ENCODE data around the gene C11orf54.
"Not testable (repeated sequence)": the region's sequence is repeated elsewhere in the genome, so short reads cannot be mapped to it uniquely, and the experiment has no call there.

Gene C11orf54

DNA sequence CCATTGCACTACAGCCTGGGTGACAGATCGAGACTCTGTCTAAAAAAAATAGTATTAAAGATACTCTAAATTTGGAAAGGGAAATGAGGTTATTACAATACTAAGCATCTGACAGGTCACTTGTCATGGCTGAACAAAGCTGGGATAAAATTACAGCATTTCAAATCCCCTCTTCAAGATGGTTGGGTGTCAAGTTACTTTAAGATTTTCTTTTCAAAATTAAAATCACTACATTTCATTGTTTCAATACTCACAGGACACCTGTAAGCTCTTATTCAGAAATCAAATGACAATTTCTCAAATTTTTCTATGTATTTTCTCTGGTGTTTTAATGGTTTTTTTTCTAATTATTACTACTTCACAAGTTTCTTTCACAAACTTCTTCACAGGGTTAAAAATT, 5.8 kb upstream of the C11orf54 start:
- no peak for DNase-seq

DNA sequence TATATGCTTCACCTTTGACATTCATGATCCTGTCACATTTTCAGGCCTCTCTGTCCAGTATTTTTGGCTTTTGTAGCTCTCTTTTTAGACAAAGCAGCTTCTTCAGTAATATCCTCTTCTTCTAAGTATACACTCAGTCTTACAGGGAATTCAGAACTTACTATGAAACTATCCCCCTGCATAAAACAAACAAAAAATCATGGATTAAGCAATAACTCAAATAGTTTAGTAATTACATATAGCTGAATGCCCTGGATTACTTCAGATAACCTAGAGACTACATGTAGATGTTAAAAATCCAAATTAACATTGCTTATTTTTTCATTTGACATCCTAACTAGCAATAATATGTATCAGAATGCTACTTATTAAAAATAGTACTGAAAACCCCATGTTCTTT, 5.3 kb upstream of the C11orf54 start:
- no peak for DNase-seq

DNA sequence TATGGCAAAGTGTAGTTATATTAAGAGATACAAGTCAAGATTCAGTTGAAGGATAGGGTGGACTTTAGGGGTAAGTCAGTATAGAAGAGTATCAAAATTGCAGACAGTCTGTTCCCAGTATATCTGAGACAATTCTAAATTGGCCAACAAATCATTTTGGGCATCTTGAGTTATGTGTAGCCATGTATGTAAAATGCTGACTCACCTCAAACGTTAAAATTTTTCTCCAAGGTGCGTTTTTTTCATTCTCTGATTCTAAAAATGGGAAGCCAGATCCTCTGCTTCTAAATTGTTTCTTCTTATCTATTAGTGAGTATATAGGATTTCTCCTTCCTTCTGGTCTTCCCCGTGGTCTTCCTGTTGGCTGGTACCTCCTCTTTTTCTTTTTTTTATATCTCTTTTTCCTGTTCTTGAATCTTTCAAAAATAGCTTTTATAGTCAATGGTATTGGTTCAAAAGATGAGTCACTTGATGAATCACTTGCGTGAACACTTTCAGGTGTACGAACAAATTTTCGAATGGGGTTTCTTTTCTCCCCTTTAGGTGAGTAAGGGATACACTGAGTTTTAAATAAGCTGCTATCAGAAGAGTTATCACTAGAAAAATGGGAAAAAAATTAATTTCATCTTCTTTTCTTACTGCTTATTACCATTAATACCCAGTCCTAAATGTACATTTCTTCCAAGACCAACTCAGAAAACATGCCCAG, 3.4 kb upstream of the C11orf54 start:
- no peak for DNase-seq

DNA sequence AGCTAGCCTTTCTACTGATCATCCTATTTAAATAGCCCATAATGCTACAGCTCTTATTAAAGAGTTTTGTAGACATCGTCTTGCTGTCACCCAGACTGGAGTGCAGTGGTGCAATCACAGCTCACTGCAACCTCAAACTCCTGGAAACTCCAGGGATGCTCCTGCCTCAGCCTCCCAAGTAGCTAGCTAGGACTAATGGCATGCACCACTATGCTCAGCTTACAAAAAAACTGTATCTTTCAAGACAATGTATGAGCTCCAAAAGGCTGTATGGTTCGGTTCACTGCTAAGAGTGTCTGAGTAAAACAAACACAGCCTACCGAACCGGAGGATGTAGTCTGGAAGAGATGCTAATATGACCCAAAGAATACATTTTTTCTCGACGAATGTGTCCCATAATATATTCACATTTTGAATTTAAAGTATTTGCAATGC, 2.8 kb upstream of the C11orf54 start:
- no peak for DNase-seq

DNA sequence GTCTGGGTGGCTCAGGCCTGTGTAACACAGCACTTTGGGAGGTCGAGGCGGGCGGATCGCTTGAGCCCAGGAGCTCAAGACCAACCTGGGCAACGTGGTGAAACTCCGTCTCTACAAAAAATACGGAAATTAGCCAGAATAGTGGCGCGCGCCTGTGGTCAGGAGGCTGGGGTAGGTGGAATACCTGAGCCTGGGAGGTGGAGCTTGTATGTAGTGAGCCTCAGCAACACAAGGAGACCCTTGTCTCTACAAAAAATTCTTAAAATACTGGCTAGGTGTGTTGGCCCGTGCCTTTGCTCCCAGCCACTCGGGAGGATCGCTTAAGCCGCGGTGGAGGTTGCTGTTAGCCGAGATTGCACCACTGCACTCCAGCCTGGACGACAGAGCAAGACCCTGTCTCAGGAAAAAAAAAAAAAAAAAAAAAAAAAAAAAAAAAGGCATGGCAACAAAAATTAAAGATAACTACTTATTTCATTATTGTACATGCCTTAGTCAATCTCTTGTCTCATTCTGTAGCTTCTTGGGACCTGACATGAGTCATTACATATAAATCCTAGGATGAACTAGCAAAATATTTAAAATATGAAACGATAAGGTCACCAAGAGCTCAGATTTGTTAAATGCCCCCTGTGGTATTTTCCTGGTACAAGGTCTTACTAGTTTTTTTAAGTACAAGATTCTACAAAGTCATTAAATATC, 1.3 kb upstream of the C11orf54 start:
- no peak for DNase-seq

DNA sequence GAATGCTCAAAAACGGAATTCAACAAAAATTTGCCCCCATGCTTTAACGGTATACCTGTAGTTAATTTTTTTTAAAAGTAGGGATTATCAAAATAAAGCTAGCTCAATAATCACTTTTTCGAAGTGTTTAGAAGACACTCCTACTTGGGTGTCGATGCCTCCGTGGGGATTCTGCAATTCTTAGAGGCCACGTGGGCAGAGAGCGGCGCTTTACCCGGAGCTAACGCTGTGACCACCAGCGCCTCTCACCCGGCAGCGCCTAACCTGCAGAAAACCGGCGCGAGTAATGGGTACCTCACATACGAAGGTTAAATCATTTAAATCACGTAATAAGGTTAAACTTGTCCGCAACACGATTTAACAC, 760 bp upstream of the C11orf54 start:
- peak; percentile 36 for DNase-seq

DNA sequence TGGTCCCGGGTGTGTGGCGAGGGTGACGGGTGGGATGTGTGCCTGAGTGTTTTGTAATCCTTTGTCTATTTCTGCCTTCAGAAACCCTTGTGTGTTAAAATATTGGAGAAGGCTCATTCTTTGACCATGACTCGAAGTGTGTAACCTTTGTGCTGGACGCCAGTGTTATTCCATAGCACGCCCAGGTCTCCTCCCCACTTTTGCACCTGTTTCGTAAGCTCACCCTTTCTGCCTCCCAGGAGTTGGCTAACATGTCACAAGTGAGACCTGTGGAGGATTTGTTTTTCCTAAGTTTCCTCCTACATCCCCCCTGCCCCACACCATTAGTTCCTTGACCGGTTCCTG, 382 bp downstream of the C11orf54 start:
- no peak for DNase-seq

DNA sequence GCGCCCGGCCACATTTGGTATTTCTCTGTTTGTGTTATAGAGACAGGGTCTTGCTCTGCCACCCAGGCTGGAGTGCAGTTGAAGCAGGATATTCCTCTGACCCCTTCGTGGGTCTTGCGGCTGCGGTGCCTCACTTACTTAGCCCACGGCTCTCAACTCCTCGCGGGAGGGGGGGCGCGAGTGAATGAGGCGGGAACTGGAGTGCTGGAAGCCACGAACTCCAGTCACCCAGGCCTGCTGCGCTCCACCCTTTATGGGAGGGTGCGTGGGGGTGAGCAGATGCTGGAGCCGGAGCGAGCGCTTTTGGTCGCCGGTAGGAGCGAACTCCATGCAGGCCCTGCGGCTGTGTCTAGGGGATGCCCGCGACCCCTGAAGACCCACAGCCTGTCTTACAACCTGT, 1.8 kb downstream of the C11orf54 start:
- DNase-seq: no peak

DNA sequence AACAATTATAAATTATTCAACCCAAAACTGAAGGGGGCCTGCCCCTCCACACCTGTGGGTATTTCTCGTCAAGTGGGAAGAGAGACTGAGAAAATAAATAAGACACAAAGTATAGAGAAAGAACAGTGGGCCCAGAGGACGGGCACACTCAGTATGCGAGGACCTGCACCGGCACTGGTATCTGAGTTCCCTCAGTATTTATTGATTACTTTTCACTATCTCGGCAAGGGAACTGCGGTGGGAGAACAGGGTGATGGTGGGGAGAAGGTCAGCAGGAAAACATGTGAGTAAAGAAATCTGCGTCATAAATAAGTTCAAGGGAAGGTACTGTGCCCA, 3.2 kb downstream of the C11orf54 start:
- DNase-seq: no peak

DNA sequence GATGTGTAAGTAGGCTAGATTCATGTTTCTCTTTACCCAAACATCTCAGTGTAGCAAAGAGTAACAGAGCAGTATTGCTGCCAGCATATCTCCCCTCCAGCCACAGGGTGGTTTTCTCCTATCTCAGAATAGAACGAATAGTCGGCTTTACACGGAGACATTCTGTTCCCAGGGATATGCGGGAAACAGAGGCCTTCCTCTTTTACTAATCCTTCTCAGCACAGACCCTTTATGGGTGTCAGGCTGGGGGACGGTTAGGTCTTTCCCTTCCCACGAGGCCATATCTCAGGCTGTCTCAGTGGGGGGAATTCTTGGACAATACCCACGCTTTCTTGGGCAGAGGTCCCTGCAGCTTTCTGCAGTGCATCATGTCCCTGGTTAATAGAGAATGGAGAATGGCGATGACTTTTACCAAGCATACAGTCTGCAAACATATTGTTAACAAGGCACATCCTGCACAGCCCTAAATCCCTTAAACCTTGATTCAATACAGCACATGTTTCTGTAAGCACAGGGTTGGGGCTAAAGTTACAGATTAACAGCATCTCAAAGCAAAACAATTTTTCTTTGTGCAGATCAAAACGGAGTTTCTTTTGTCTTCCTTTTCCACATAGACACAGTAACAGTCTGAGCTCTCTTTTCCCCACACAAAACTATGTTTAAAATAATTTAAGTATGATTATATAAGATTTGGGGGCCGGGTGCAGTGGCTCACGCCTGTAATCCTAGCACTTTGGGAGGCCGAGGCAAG, 3.7 kb downstream of the C11orf54 start:
- peak; percentile 59 for DNase-seq

DNA sequence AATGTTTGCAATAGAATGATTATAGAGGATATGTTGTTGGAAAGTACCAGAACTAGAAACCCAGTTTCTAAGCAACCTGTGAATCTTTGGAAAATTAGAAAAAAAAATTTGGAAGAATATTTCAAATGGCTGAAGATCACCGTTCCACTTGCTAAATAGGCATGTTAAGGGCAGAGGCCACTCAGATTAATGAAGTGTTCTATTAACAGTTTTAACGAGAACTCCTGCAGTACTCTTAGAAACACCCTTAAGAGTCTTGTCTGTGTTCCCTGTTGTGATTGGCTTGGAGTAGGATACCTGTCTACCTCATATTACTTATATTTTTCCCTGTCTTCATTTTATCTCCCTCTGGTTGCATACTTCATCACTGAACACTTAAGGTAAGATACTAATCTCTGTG, 4.6 kb downstream of the C11orf54 start:
- no peak for DNase-seq

DNA sequence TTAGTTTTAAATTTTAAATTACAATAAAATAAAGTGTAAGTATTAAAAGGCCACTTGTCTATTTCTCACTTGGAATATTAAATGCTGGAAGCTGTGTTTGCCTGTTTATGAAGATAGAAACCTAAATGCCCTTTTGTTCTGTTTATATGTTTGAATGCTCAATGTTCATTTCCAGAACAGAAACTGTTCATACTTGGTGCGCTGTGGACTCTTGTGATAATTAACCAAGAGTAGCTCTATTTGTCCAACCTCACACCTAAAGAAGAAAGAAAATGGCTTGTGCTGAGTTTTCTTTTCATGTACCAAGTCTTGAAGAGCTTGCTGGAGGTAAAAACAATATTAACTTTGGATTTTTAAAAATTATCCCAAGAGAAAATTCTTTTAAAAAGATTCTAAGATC, 5.7 kb downstream of the C11orf54 start:
- no peak for DNase-seq

DNA sequence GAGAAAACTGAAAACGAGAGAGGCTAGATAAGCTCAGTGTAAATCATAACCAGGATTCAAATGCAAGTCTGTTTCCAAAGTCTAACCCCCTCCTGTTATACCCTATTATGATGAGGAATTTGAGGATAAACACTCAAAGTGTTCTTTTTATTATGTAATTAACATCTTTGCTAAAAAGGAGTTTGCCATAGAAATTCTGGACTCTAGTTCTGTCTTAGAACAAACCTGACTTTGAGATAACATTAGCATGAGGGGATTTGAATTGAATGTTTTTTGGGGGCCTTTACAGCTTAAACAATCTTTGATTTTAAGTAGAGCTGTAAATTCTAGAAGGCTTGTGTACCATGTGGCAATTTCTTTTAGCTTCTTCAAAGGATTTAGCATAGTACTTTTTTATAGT, 9.5 kb downstream of the C11orf54 start:
- DNase-seq: no peak

DNA sequence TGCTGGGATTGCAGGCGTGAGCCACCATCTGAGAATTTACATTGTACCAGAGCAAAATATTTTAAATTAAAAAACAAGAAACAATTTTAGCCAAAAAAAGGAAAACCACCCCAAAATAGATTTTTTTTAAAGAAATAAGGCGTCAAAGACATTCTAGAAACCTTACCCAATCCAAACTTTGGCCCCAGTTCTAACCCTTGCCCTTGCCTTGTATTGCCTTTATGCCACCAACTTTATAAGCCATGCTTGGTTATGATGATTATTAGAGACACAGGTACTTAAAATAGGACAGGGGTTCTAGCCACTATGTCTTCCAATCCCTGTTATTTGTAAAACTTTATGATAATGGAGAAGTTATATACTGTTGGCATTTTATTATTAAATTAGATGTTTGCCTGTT, 11.8 kb downstream of the C11orf54 start:
- DNase-seq: no peak

DNA sequence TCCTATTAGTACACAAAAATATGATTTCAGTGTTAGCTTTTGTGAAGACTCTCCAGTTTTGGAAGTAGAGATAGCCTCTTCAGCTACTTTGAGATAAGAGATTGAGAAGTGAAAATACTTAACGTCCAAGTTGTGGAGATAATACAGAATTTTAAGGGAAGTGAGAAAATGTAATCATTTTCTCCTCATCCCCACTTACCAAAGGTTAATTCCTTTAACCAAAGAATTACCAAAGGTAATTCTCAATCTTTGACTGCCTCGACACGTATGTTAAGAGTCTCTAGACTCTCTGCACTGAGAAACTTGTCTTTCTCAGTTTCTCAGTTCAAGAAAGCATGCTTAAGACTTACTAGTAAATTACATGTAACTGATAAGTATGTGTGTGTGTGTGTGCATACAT, 15.3 kb downstream of the C11orf54 start:
- no peak for DNase-seq

DNA sequence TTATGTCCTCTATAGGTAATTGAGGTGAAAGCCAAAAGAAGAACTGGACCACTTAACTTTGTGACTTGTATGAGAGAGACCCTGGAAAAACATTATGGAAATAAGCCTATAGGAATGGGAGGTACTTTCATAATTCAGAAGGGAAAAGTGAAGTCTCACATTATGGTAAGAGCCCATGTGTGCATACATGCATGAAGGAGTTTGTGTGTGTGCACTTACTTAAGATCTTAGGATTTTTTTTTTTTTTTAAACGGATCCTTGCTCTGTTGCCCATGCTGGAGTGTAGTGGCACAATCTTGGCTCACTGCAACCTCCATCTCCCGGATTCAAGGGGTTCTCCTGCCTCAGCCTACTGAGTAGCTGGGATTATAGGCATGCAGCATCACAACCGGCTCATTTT, 15.8 kb downstream of the C11orf54 start:
- no peak for DNase-seq

DNA sequence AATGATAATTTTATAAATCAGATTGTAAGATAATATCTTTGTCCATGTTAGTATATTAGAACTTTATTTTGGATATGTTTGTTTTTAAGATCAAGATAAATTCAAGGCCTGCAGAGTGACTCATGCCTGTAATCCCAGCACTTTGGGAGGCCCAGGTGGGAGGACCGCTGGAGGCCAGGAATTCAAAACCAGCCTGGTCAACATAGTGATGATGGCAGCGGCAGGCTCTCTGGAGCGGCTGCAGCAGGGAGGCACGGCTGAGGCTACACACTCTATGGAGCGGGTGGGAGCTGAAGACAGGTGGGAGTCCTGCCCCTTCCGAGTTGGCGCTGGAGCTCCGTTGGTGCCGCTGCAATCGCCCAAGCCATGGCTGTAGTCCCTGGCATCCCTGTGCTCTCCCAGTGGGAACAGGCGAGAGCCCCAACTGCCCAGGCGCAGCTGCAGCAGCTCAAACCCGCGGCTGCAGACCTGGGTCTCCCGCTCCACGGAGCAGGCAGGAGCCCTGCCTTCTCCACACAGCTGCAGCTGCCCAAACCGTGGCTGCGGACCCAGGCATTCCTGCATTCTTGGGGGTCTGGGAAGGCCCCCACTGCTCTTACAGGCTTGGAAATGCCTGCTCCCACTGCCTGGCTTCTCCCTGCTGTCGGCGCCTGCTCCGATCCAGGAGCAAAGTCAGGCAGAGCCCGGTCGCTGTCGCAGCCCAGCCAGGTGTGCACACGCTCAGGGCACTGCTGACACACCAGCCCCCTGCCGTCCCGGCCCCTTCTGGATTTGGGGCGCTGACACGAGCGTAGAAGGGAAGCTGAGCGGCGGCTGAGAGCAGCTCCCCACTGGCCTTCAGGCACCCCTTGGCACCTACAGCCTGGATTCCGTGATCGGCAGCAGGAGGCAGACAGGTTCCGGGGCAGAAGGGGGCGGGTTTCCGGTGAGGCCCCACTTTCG, 16.7 kb downstream of the C11orf54 start:
- no peak for DNase-seq

DNA sequence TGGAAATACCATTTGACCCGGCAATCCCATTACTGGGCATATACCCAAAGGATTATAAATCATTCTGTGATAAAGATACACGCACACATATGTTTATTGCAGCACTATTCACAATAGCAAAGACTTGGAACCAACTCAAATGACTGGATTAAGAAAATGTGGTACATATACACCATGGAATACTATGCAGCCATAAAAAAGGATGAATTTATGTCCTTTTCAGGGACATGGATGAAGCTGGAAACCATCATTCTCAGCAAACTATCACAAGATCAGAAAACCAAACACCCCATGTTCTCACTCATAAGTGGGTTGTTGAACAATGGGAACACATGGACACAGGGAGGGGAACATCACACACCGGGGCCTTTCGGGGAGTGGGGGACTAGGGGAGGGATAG, 17.7 kb downstream of the C11orf54 start:
- not testable (repeated sequence) for DNase-seq

DNA sequence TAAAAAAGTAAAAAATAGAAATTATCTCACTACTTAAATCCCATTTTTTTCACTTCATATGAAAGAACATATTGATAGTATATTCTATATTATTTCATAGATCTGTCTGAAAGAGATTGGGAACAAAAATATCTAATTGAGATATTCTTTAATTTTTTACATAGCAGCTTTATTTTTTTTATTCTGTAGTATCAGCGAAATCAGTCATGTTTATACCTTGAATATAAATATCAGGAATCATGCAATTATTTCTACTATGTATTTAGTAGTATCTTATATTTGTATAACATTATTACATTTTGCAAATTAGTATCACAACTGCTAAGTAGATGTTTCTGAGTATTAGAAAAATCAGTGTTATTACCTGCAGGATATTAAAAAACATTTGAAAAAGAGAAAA, 20.4 kb downstream of the C11orf54 start:
- DNase-seq: no peak

DNA sequence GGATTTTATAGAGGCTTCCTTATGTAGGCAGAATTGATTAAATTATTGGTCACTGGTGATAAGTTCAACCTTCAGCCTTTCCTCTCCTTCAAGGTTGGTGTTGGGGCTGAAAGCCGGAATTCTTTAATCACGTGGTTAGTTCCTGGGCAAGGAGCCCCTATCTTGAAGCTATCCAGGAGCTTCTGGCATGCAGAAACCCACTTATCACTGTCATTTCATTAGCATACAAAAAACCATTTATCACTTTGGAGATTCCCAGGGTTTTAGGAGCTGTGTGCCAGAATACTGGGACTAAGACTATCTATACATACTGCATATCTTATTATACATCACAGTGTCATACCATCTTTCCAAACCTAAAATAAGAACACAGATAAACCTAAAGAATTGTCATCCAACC, 24.1 kb downstream of the C11orf54 start:
- DNase-seq: no peak

DNA sequence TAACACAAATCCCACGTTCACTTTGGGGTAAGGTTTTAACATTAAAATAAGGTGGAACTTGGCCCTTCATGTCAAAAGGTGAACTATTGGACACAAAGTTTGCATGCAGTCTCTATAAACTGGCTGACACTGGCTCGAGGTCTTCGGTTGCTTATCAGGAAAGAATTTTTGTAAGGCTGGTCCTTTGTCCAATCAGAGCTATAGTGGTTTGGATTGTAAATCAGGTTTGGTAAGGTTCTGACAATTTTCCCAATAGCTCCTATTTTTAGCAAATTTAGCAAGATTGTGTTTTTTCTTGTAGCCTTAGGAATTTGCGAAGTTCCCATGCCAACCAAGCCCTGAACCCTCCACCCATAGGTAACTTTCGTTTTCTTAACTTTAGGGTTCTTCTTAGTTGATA, 25.0 kb downstream of the C11orf54 start:
- no peak for DNase-seq

DNA sequence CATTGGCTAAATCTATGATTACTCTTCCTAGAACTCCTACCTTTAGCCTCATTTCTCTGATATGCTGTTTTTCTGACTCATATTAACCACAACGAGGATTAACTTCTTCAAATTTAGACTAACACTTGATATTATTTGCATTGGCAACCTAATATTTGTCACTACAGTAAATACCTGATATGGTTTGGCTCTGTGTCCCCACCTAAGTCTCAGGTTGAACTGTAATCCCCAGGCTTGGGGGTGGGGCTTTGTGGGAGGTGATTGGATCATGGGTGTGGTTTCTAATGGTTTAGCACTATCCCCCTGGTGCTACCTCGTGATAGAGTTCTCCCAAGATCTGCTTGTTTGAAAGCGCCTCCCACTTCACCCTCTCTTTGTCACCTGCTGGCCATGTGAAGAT, 25.5 kb downstream of the C11orf54 start:
- DNase-seq: no peak

DNA sequence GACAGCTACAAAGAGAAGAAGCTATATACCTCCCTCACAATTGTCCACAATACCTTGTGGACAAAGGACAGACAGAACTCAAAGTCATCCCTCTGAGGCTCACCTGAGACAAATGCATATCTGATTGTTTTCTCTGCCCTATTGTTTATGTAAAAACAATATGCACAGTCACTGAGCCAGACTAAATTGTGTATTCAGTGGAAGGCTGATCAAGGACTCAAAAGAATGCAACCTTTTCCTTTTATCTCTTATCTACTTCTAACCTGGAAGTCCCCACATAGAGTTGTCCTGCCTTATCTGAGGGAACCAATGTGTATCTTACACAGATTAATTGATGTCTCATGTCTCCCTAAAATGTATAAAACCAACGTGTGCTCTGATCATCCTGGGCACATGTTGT, 28.7 kb downstream of the C11orf54 start:
- DNase-seq: no peak

Measured in GDM1 (cell line).